ENCODE measurements around the gene ANKRD18A.
"Not testable (repeated sequence)": the region's sequence is repeated elsewhere in the genome, so short reads cannot be mapped to it uniquely, and the experiment has no call there.

The ANKRD18A gene

GRCh38 chr9:38554966-38555365 lies 65.4 kb downstream of the ANKRD18A start:
- not testable (repeated sequence) for H4K20me1 ChIP-seq (ENCODE audit: insufficient read depth); H3K27ac ChIP-seq; H3K27me3 ChIP-seq (ENCODE audit: insufficient read depth, low read depth); H2AFZ ChIP-seq (ENCODE audit: low read depth); H3K9ac ChIP-seq; H3K79me2 ChIP-seq (ENCODE audit: insufficient read depth, low read depth); H3K36me3 ChIP-seq (ENCODE audit: insufficient read depth); H3K4me1 ChIP-seq (ENCODE audit: low read depth, poor library complexity, severe bottlenecking); H3K4me3 ChIP-seq (IDR thresholded peaks at IDR 0.05; ENCODE audit: insufficient read depth, low read depth, low read length); H3K4me2 ChIP-seq

- H3K27me3 ChIP-seq (ENCODE audit: insufficient read depth, low read depth); H3K4me3 ChIP-seq (IDR thresholded peaks at IDR 0.05; ENCODE audit: insufficient read depth, low read depth, low read length); H3K4me2 ChIP-seq; H3K27ac ChIP-seq; H2AFZ ChIP-seq (ENCODE audit: low read depth); H3K9ac ChIP-seq; H4K20me1 ChIP-seq (ENCODE audit: insufficient read depth); H3K79me2 ChIP-seq (ENCODE audit: insufficient read depth, low read depth); H3K36me3 ChIP-seq (ENCODE audit: insufficient read depth); H3K4me1 ChIP-seq (ENCODE audit: low read depth, poor library complexity, severe bottlenecking): not testable (repeated sequence)
Measured at GRCh38 chr9:38553019-38553418, 67.4 kb downstream of the ANKRD18A start.

GRCh38 chr9:38546497-38547163 lies 73.8 kb downstream of the ANKRD18A start:
- not testable (repeated sequence) for H3K79me2 ChIP-seq (ENCODE audit: insufficient read depth, low read depth); H3K9ac ChIP-seq; H3K4me1 ChIP-seq (ENCODE audit: low read depth, poor library complexity, severe bottlenecking); H3K4me3 ChIP-seq (IDR thresholded peaks at IDR 0.05; ENCODE audit: insufficient read depth, low read depth, low read length); H3K27ac ChIP-seq; H3K36me3 ChIP-seq (ENCODE audit: insufficient read depth); H4K20me1 ChIP-seq (ENCODE audit: insufficient read depth); H3K27me3 ChIP-seq (ENCODE audit: insufficient read depth, low read depth); H3K4me2 ChIP-seq; H2AFZ ChIP-seq (ENCODE audit: low read depth)

- not testable (repeated sequence) for H2AFZ ChIP-seq (ENCODE audit: low read depth); H3K4me2 ChIP-seq; H3K4me3 ChIP-seq (IDR thresholded peaks at IDR 0.05; ENCODE audit: insufficient read depth, low read depth, low read length); H3K4me1 ChIP-seq (ENCODE audit: low read depth, poor library complexity, severe bottlenecking); H3K36me3 ChIP-seq (ENCODE audit: insufficient read depth); H4K20me1 ChIP-seq (ENCODE audit: insufficient read depth); H3K27ac ChIP-seq; H3K79me2 ChIP-seq (ENCODE audit: insufficient read depth, low read depth); H3K27me3 ChIP-seq (ENCODE audit: insufficient read depth, low read depth); H3K9ac ChIP-seq
Measured at GRCh38 chr9:38540535-38540934, 79.9 kb downstream of the ANKRD18A start.

- no peaks in the 10 kb centered on the region for H3K36me3 ChIP-seq (ENCODE audit: insufficient read depth)
- no peak overlapping the region for H3K4me3 ChIP-seq (IDR thresholded peaks at IDR 0.05; ENCODE audit: insufficient read depth, low read depth, low read length)
- no peak overlapping the region for H2AFZ ChIP-seq (ENCODE audit: low read depth)
- no peak overlapping the region for H3K4me2 ChIP-seq
- no peaks in the 10 kb centered on the region for H4K20me1 ChIP-seq (ENCODE audit: insufficient read depth)
- no peaks in the 10 kb centered on the region for H3K79me2 ChIP-seq (ENCODE audit: insufficient read depth, low read depth)
- no peak for TF ChIP-seq CTCF (conservative IDR thresholded peaks at IDR 0.05; ENCODE audit: low read depth, low read length)
- no peak overlapping the region for H3K9ac ChIP-seq
- no peak overlapping the region for H3K27ac ChIP-seq
- no peaks in the 10 kb centered on the region for H3K4me1 ChIP-seq (ENCODE audit: low read depth, poor library complexity, severe bottlenecking)
- no peaks in the 10 kb centered on the region for H3K27me3 ChIP-seq (ENCODE audit: insufficient read depth, low read depth)
Measured at GRCh38 chr9:38529317-38529716, 91.1 kb downstream of the ANKRD18A start.

GRCh38 chr9:38527503-38527902 lies 92.9 kb downstream of the ANKRD18A start:
- Histone ChIP-seq H2AFZ (ENCODE audit: low read depth) (no peak overlapping the region), H4K20me1 (ENCODE audit: insufficient read depth) (no peaks in the 10 kb centered on the region), H3K36me3 (ENCODE audit: insufficient read depth) (no peaks in the 10 kb centered on the region), H3K4me3 (IDR thresholded peaks at IDR 0.05; ENCODE audit: insufficient read depth, low read depth, low read length) (no peak overlapping the region), H3K27ac (no peak overlapping the region), H3K27me3 (ENCODE audit: insufficient read depth, low read depth) (no peaks in the 10 kb centered on the region), H3K79me2 (ENCODE audit: insufficient read depth, low read depth) (no peaks in the 10 kb centered on the region), H3K4me2 (no peak overlapping the region), H3K4me1 (ENCODE audit: low read depth, poor library complexity, severe bottlenecking) (no peaks in the 10 kb centered on the region), H3K9ac (no peak overlapping the region)
- TF ChIP-seq CTCF (conservative IDR thresholded peaks at IDR 0.05; ENCODE audit: low read depth, low read length): no peak

Measured in KMS-11 (cell line).